ENCODE data around the gene MCC.

The MCC gene

DNA sequence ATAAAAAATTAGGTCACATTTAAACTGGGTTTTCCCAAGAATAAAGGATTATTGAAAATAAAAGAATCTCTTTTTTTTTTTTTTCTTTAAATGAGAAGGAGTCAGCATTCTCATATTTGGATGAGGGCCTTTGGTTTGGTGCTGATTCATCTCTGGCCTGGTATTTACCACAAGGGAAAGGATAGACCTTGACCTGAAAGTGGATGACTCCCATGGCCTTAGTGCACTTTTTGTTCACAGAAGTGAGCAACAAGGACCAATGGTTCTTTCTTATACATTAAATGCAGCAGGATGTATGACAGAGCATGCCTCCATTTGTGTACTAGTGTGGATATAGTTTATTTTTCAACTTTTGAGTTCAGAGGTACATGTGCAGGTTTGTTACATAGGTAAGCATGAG lies 32.2 kb upstream of the MCC start:
- peak; percentile 18 for DNase-seq (ENCODE audit: low spot score)
- no peak for TF ChIP-seq CTCF (IDR thresholded peaks at IDR 0.05; ENCODE audit: extremely low read depth, missing control alignments)

DNA sequence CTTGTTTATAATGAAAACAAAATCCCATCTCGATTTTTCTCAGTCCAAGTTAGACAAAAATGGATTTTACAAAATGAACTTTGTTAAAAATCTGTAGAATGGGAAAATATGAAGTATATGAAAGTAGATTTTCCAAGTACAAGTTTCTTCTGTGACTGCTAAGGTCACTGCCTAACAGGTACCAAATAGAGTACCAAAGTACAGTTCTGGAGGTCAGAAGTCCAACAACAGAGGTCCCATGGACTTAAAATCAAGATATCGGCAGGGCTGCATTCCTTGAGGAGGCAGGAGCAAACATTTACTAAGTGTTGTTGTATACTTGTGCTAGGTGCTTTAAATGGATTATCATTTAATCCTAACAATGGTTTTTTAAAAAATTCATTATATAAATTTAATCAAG lies 31.2 kb upstream of the MCC start:
- TF ChIP-seq CTCF (IDR thresholded peaks at IDR 0.05; ENCODE audit: extremely low read depth, missing control alignments), result no peak
- no peak for DNase-seq (ENCODE audit: low spot score)

DNA sequence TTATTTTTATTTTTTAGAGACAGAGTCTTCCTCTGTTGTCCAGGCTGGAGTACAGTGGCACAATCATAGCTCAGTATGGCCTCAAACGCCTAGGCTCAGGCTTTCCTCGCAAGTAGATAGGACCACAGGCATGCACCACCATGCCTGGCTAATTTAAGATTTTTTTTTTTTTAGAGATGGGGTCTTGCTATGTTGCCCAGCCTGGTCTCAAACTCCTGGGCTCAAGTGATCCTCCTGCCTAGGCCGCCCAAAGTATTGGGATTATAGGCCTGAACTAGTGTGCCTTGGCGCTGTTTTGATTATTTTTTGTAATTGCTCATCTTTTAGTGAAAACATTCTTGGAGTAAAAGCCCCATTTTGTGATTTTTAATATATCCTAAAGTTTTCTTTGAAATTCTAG lies 30.6 kb upstream of the MCC start:
- TF ChIP-seq CTCF (IDR thresholded peaks at IDR 0.05; ENCODE audit: extremely low read depth, missing control alignments), result no peak
- no peak for DNase-seq (ENCODE audit: low spot score)

- DNase-seq (ENCODE audit: low spot score), result no peak
- TF ChIP-seq CTCF (IDR thresholded peaks at IDR 0.05; ENCODE audit: extremely low read depth, missing control alignments), result no peak
Measured at GRCh38 chr5:113514289-113514635, 26.0 kb upstream of the MCC start.

DNA sequence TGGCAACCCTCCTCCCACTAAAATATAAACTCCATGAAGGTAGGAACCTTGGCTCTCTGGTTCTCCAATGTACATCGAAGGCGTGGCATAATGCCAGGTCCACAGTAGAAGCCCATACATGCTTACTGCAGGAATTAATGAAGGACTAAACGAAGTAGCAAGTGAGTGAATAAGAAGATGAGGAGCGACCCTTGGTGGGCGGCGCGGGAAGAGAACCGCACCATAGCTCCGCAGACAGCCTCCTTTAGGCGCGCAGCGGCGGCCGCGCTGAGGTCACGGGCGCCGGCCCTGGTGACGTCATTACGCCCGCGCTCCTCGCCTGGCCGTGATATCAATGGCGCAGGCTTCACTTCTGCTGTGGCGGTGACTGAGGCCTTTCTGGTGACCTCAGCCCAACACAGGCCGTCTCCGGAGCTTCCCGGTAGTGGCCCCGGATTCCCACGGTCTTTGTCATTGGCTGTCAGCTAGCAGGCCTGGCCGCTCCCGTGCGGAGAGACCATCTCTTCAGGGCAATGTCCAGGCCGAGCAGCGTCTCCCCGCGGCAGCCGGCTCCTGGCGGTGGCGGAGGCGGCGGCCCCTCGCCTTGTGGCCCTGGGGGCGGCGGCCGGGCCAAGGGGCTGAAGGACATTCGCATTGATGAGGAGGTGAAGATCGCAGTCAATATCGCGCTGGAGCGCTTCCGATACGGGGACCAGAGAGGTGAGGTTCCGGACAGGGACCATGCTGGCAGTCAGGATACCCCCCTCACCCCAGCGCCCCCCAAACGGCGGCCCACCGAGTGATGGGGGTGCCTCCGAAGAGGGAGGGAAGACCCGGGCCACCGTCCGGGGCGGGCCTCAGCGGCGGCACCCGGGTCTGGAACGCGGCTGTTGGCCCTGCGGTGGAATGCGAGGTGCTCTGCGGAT lies 25.4 kb upstream of the MCC start, which contains the start of gene YTHDC2:
Gene YTHDC2 (plus strand): TSS at position 311 of the 905 bp plus-strand sequence. CDS start 202 bp downstream, at position 513.
- no peak for TF ChIP-seq CTCF (IDR thresholded peaks at IDR 0.05; ENCODE audit: extremely low read depth, missing control alignments)
- DNase-seq (ENCODE audit: low spot score), result peak; percentile 87

DNA sequence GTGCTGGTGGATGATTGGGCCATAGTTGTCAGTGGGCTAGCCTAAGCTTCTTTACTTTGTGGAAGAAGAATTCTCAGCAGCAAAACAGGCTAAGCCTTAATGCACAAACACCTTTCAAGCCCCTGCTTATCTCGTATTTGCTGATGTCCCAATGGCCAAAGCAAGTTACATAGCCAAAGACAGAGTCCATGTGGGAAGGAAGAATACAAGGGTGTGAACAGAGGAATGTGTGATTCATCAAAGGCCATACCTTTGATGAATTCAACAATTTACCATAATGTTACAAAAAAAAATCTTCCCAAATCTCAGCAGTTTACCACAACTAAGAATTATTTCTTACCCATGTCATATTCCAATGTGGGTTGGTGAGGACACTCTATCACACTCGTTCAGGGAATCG lies 24.1 kb upstream of the MCC start:
- no peak for TF ChIP-seq CTCF (IDR thresholded peaks at IDR 0.05; ENCODE audit: extremely low read depth, missing control alignments)
- no peak for DNase-seq (ENCODE audit: low spot score)

DNA sequence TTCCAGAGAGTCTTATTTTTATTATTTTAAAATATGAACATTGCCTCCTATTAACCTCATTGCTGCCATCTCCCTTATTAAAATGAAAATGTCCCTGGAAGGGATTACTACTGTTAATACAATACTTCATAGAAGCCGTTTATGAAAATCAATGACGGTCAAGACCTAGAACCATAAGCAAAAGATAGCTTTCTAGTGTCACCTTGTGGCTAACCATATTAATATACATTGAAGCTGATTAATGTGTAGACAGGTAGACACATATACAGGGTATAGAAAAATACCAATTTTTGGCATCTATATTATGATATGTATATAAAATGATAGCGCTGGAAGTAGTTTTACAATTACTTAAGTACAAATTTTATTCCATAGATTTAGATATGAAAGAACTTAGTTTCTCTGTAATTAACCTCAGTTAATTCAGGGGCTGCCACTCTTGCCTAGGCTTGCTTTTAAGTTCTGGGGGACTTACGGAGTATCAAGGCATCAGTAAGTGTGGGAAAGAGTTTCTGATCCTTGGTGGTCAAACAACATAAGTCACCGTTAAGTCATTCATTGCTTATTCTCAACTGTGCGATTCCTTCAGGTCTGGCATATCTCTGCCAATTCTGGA lies 22.7 kb upstream of the MCC start:
- DNase-seq (ENCODE audit: low spot score), result peak; percentile 32
- TF ChIP-seq CTCF (IDR thresholded peaks at IDR 0.05; ENCODE audit: extremely low read depth, missing control alignments), result no peak

Data from GM20000 (cell line).